Stomach smooth muscle (tissue), 2 donors: ENCODE measurements around the gene WDR81.
"Not testable (repeated sequence)": the region's sequence is repeated elsewhere in the genome, so short reads cannot be mapped to it uniquely, and the experiment has no call there.

ENCODE experiments used
- H3K27ac ChIP-seq: one replicate; pipeline ENCODE4 v1.7.0; 2013; ENCODE audit warnings: mild to moderate bottlenecking, low read length, inconsistent platforms
- H3K27me3 ChIP-seq, 2 donors: one replicate each; pipeline ENCODE4 v1.7.0; 2013; ENCODE audit warnings: low read length in 2 of 2; ENCODE audit not compliant: insufficient read depth in 2 of 2, control insufficient read depth in 1 of 2
- H3K36me3 ChIP-seq, 2 donors: one replicate each; pipeline ENCODE4 v1.7.0; 2013; ENCODE audit warnings: low read length in 2 of 2; ENCODE audit not compliant: control insufficient read depth in 2 of 2, insufficient read depth in 2 of 2
- H3K4me1 ChIP-seq: one replicate; pipeline ENCODE4 v1.7.0; 2013; ENCODE audit warnings: low read length; ENCODE audit not compliant: control insufficient read depth, insufficient read depth
- H3K4me3 ChIP-seq, 2 donors: one replicate each; pipeline ENCODE4 v1.7.0; 2013; ENCODE audit warnings: low read length in 2 of 2
- H3K9ac ChIP-seq, 2 donors: one replicate each; pipeline ENCODE4 v1.7.0; 2013; ENCODE audit warnings: low read length in 2 of 2, mild to moderate bottlenecking in 1 of 2
- H3K9me3 ChIP-seq, 2 donors: one replicate each; pipeline ENCODE4 v1.7.0; 2013; ENCODE audit warnings: low read length in 2 of 2; ENCODE audit not compliant: control insufficient read depth in 2 of 2
- donor health status: healthy.
- donor health status: Pancreatic carcinoma.

WDR81 gene

DNA sequence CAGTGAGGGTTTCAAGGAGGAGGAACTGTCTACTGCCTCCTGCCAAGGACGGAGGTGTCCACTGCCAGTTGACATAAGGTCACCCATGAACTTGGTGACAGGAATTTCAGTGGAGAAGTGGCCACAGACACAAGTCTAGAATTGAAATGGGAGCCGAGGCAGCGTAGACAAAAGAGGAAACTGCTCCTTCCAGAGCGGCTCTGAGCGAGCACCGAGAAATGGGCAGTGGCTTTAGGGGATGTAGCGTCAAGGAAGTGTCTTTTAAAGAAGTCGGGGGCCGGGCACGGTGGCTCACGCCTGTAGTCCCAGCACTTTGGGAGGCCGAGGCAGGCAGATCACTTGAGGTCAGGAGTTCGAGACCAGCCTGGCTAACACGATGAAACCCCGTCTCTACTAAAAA is 34.3 kb downstream of the WDR81 start:
- H3K4me3 ChIP-seq = no peak overlapping the region
- H3K36me3 ChIP-seq = no peaks in the 10 kb centered on the region
- H3K9ac ChIP-seq = no peak overlapping the region
- H3K4me1 ChIP-seq = peaks cover 8% of the 10 kb centered on the region
- no peaks in the 10 kb centered on the region for H3K9me3 ChIP-seq
- no peak overlapping the region for H3K27ac ChIP-seq
- H3K27me3 ChIP-seq = peaks cover 0 to 3% of the 10 kb centered on the region in 2 donors

DNA sequence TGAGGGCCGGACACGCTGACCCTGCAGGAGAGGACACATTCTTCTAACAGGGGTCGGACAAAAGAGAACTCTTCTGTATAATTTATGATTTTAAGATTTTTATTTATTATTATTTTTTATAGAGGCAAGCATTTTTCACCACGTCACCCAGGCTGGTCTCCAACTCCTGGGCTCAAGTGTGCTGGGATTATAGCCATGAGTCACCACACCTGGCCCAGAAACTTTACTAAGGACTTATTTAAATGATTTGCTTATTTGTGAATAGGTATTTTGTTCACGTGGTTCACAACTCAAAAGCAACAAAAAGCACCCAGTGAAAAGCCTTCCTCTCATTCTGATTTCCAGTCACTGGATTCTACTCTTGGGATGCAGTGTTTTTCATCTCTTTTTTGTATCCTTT is 35.0 kb downstream of the WDR81 start:
- Histone ChIP-seq H3K4me1 (peaks cover 15% of the 10 kb centered on the region), H3K27me3 (peaks cover 0 to 2% of the 10 kb centered on the region in 2 donors), H3K4me3 (no peak overlapping the region), H3K9me3 (no peaks in the 10 kb centered on the region), H3K9ac (no peak overlapping the region), H3K27ac (no peak overlapping the region), H3K36me3 (no peaks in the 10 kb centered on the region)

DNA sequence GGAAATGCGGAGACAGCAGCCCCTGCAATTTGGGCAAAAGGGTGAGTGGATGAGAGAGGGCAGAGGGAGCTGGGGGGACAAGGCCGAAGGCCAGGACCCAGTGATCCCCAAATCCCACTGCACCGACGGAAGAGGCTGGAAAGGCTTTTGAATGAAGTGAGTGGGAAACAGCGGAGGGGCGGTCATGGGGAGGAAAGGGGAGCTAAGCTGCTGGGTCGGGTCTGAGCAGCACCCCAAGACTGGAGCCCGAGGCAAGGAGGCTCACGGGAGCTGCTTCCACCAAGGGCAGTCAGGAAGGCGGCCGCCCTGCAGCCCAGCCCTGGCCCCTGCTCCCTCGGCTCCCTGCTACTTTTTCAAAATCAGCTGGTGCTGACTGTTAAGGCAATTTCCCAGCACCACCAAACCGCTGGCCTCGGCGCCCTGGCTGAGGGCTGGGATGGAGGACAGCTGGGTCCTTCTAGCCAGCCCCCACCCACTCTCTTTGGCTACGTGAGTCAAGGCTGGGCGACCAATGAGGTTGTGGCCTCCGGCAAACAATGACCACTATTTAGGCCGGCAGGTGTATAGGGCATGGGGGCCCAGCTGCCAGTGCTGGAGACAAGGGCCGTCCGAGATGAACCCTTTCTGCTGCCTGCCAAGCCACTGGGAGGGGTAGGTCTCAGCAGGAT is 37.9 kb downstream of the WDR81 start:
- Histone ChIP-seq H3K4me1 (peaks cover 25% of the 10 kb centered on the region), H3K4me3 (peak overlapping the region; percentile 34 to 67), H3K36me3 (no peaks in the 10 kb centered on the region), H3K27me3 (peaks cover 7% of the 10 kb centered on the region in 2 donors), H3K27ac (peak overlapping the region; percentile 60), H3K9ac (peak overlapping the region in 1 of 2 donors; percentile 57), H3K9me3 (no peaks in the 10 kb centered on the region)

DNA sequence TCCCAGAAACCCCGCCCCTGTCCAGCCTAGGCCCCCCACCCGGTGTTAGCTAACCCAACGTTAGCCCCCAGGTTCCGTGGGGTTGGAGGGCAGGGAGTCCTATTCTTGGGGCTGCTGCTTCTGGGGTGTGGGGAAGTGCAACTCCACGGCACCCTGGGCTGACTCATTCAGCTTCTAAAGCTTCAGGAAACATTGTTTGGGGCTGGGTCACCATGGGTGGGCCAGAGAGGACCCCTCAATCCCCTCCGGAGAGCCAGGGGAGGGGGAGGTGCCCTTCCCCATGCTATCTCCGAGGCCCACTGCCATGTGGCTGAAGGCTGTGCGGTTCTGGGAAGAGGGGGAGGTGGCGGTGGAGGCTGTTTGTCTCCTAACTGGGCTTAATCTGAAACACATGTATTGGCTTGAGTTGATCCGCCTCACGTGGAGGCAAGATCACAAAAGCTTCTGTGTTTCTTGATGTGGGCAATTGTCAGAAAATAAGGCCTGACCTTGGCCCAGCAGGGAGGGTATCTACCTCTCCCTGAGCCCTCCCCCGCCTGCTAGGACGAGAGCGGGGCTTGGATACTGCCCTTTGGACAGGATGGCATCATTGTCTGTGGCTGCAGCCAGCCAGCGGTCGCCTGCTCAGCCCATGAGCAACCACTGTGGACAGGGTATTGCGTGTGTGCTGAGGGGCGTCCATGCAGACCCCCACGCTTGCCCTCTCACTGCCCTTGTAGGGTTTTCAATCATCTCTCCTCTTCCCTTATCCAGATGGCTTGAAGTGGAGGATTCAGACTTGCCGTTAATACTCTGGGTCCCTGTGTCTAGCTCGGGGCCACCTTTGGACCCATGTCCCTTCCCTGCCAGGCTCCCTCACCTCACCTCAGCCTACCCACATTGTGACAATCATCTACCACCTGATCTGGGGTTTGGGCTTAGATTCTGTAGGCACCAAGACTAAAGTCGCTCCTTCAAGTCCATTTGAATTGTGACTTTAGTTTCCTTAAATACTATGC is 38.7 kb downstream of the WDR81 start:
- Histone ChIP-seq H3K4me3 (peak overlapping the region; percentile 14 to 67), H3K36me3 (no peaks in the 10 kb centered on the region), H3K4me1 (peaks cover 28% of the 10 kb centered on the region), H3K9me3 (no peaks in the 10 kb centered on the region), H3K27ac (peak overlapping the region; percentile 60), H3K9ac (peak overlapping the region; percentile 29 to 57), H3K27me3 (peaks cover 7% of the 10 kb centered on the region in 2 donors)

DNA sequence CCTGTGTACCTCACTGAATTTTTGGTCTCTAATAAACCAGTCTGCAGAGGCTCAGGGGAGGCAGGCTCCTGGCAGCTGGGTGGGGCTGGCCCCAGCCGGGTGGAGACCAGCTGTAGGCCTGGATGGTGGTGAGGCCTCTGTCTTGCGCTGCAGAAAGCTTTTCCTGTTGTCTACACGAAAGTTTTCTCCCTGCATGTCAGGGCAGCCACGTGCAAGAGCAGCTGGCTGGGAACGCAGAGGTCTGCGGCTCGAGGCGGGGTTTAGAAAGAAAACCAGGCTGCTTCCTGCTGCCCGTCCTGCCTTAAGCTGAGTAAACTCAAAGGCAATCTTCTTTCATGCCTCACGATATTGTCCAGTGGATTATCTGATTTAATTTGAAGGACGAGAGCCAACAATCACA is 39.8 kb downstream of the WDR81 start:
- Histone ChIP-seq H3K4me1 (peaks cover 28% of the 10 kb centered on the region), H3K9ac (peak overlapping the region in 1 of 2 donors; percentile 57), H3K4me3 (peak overlapping the region in 1 of 2 donors; percentile 40)

DNA sequence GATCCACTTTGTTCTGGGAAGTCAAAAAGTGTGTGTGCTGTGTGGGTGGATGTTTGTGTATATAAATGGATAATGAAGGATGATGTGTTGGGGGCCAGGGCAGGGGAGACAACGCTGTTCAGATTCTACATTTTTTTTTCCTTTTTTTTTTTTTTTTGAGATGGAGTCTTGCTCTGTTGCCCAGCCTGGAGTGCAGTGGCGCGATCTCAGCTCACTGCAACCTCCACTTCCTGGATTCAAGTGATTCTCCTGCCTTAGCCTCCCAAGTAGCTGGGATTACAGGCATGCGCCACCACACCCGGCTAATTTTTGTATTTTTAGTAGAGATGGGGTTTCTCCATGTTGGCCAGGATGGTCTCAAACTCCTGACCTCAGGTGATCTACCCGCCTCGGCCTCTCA is 40.2 kb downstream of the WDR81 start:
- H3K9me3 ChIP-seq, H3K27me3 ChIP-seq, H3K36me3 ChIP-seq, H3K4me3 ChIP-seq, H3K27ac ChIP-seq, H3K9ac ChIP-seq: not testable (repeated sequence)
- peaks cover 28% of the 10 kb centered on the region for H3K4me1 ChIP-seq

More for the DNA sequence above, 39.8 kb downstream of the WDR81 start:
- Histone ChIP-seq H3K9me3 (no peaks in the 10 kb centered on the region), H3K27ac (peak overlapping the region; percentile 60), H3K36me3 (no peaks in the 10 kb centered on the region), H3K27me3 (peaks cover 7% of the 10 kb centered on the region in 2 donors)

DNA sequence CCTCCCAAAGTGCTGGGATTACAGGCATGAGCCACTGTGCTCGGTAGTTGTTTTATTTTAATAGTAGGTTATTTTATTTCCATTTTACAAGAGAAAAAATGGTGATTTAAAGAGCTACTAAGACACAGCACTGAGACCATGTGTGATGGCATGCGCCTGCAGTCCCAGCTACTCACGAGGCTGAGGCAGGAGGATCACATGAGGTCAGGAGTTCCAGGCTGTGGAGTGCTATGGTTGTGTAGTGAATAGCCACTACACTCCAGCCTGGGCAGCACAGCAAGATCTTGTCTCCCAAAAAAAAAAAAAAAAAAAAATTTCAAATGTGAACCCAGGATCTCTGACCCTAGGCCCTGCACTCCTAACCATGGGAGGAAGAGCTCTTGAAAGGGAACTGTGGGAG is 41.1 kb downstream of the WDR81 start:
- Histone ChIP-seq H3K9me3 (no peaks in the 10 kb centered on the region), H3K36me3 (no peaks in the 10 kb centered on the region), H3K4me1 (peaks cover 28% of the 10 kb centered on the region), H3K4me3 (no peak overlapping the region), H3K27me3 (peaks cover 7% of the 10 kb centered on the region in 2 donors), H3K9ac (no peak overlapping the region), H3K27ac (no peak overlapping the region)

DNA sequence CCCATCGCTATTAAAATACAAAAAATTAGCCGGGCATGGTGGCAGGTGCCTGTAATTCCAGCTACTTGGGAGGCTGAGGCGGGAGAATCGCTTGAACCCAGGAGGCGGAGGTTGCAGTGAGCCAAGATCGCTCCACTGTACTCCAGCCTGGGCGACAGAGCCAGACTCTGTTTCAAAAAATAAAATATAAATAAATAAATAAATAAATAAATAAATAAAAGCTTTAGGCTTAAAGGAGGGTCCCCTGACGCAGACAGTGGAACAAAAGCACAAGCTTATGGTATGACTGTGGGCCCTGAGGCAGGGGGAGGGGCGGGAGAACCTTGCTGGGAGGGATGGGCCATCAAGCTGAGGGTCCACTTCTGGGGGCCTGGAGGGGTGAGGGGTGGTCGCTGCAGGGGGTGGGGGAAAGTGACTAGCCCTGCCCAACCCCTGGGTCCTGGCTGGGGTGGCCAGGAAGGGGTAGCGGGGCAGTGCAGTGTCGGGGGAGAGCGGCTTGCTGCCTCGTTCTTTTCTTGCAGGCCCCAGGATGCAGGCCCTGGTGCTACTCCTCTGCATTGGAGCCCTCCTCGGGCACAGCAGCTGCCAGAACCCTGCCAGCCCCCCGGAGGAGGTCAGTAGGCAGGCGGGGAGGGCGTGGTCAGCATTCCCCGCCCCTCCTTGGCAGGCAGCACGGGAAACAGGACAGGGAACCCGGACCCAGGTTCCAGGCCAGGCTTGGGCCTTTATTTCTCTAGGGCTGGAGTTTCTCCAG is 42.1 kb downstream of the WDR81 start:
- Histone ChIP-seq H3K9ac (no peak overlapping the region), H3K4me3 (no peak overlapping the region), H3K27me3 (peaks cover 7% of the 10 kb centered on the region in 2 donors), H3K36me3 (no peaks in the 10 kb centered on the region), H3K4me1 (peaks cover 28% of the 10 kb centered on the region), H3K27ac (no peak overlapping the region), H3K9me3 (no peaks in the 10 kb centered on the region)

DNA sequence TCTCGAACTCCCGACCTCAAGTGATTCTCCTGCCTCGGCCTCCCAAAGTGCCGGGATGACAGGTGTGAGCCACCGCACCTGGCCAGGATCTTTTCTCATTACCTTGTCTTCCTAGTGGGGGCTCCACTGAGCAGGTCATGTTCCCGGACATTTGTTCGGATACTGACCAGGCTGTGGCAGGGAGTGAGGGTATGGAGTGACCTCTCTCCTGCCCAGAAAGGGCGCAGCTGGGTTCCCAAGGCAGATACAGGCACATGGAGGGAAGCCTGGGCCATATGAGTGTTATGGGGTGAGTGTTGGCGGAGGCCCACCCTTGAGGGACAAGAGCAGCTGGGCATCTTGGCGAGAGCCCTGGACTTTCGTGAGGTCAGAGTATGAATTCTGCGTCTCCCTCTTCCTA is 42.9 kb downstream of the WDR81 start:
- H3K27ac ChIP-seq = no peak overlapping the region
- no peaks in the 10 kb centered on the region for H3K36me3 ChIP-seq
- H3K27me3 ChIP-seq = peaks cover 7% of the 10 kb centered on the region in 2 donors
- no peak overlapping the region for H3K9ac ChIP-seq
- H3K4me3 ChIP-seq = no peak overlapping the region
- no peaks in the 10 kb centered on the region for H3K9me3 ChIP-seq
- peaks cover 28% of the 10 kb centered on the region for H3K4me1 ChIP-seq

DNA sequence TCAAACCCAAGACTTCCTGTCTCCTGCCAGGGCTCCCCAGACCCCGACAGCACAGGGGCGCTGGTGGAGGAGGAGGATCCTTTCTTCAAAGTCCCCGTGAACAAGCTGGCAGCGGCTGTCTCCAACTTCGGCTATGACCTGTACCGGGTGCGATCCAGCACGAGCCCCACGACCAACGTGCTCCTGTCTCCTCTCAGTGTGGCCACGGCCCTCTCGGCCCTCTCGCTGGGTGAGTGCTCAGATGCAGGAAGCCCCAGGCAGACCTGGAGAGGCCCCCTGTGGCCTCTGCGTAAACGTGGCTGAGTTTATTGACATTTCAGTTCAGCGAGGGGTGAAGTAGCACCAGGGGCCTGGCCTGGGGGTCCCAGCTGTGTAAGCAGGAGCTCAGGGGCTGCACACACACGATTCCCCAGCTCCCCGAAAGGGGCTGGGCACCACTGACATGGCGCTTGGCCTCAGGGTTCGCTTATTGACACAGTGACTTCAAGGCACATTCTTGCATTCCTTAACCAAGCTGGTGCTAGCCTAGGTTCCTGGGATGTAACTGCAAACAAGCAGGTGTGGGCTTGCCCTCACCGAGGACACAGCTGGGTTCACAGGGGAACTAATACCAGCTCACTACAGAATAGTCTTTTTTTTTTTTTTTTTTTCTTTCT is 45.4 kb downstream of the WDR81 start:
- no peaks in the 10 kb centered on the region for H3K9me3 ChIP-seq
- H3K4me1 ChIP-seq = peaks cover 17% of the 10 kb centered on the region
- no peaks in the 10 kb centered on the region for H3K36me3 ChIP-seq
- H3K9ac ChIP-seq = no peak overlapping the region
- no peak overlapping the region for H3K4me3 ChIP-seq
- peaks cover 7% of the 10 kb centered on the region in 2 donors for H3K27me3 ChIP-seq
- no peak overlapping the region for H3K27ac ChIP-seq
